ENCODE data around the gene KCNJ2. TPM values are rescaled to one million over a fixed set of nuclear protein-coding genes. Genes with fewer than 3 reads are reported as not detected.

KCNJ2 gene
- total RNA-seq, 1 experiment from 2014 or later = not detected

DNA sequence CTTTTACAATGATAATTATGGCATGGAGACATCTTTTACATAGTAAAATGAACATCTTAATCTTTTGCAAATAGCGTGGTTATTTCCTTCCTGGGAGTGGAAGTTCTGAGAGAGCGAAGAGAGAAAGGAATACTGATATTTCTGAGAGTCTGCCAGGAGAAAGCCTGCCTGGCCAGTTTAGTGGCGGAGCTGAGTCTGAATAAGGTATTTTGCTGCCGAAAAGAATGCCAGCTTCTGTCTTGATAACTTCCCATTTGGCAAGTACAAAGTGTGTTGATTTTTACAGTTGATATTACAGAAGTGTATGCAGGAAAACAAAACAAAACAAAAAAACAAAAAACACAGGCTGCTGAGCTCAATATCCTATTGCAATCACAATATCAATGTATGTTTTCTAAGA lies 55.9 kb downstream of the KCNJ2 start (continued):
- no peak for TF ChIP-seq ELF1 (IDR thresholded peaks at IDR 0.05; ENCODE audit: borderline replicate concordance, low read depth)
- TF ChIP-seq POLR2A (IDR thresholded peaks at IDR 0.05; ENCODE audit: borderline replicate concordance, extremely low read depth, insufficient read depth, insufficient read length) = no peak
- TF ChIP-seq ZFX (IDR thresholded peaks at IDR 0.05) = no peak
- no peak for TF ChIP-seq SIN3A (IDR thresholded peaks at IDR 0.05; ENCODE audit: low read depth)

Other genes with a start within 250 kb of the KCNJ2 start
- gene KCNJ16, start 94.3 kb upstream of the KCNJ2 start, total RNA-seq (2021; ENCODE audit: unreplicated experiment) = not detected

Measured in HCT116 (cell line).